Dermis microvascular lymphatic vessel endothelial cell (primary cell): Measurements from ENCODE around the gene NRDC. TPM values are rescaled to one million over a fixed set of nuclear protein-coding genes. Genes with fewer than 3 reads are reported as not detected.
"Not testable (repeated sequence)": the region's sequence is repeated elsewhere in the genome, so short reads cannot be mapped to it uniquely, and the experiment has no call there.

ENCODE experiments used
- DNase-seq, 2 donors: peaks; one replicate each; pipeline versions ENCODE4 v3.0.0 to v3.0.0-alpha.2; 2010; ENCODE audit warnings: low read depth in 2 of 2
- total RNA-seq: library from RNA; depleted of rRNA; stranded (reverse); fragments of >200 nt; gene quantifications from 2 replicates; pipeline ENCODE4 v1.2.1, GENCODE V29; 2014

NRDC gene
- total RNA-seq, 1 donor from 2014 or later = 44.2 TPM

DNA sequence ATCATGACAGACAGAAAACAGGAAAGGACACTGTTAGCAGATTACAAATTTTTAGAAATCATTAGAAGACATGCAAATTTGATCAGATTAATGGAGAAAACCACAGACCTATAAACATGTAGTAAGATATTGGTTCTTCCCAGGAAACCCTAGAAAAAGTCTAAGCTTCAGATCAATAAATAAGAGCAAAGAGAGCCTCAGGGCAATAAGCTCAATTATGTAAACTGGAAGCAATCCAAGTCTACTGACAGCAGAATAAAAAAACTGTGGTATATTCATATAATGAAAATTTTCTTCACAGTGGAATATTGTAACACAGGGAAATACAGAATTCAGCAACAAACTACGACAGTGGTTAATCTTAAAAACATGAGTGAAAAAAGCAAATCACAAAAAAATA is 36.3 kb downstream of the NRDC start:
- DNase-seq = no peak

DNA sequence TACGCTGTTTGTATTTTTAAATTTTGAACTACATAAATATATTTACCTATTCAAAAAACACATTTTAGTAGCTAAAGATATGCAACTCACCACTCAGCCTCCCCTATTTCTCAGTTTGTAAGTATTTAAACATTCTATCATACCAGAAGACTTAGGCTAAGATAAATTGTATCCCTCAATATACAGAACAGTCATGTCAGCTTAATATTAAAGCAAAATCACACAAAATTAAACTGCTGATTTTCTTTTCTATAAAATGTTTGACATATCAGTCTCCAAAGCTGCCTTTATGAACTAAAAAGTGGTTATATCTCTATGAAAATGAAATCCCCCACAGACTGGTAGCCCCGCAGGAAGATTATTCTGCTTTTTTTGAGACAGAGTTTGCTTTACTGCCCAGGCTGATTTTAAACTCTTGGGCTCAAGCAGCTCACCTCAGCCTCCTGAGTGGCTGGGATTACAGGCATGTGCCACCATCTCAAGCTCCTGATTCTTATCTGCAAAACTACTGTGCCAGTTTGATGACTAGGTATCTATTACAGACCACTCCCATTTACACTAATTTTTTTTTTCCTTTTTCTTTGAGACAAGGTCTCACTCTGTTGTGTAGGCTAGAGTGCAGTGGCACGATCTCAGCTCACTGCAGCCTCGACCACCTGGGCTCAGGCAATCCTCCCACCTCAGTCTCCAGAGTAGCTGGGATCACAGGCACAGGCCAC is 37.6 kb downstream of the NRDC start:
- DNase-seq = no peak

DNA sequence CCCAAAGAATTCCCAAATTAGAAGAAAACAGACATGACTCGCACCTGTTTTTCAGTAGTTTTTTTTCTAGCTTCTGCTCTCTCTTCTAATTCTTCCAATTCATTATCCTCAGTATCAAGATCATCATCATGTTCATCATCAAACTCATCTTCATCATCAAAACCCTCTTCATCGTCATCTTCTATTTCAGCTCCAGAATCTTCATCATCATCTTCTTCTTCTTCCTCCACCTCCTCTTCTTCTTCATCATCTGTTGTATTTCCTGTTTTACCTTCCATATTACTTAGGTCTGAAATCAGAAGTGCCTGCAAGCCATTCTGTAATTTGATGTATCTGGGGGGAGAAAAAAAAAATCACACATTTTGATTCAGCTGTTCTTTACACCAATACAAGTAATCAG is 38.3 kb downstream of the NRDC start:
- no peak for DNase-seq

- DNase-seq = no peak
Measured at GRCh38 chr1:51839094-51839493, 39.4 kb downstream of the NRDC start.

DNA sequence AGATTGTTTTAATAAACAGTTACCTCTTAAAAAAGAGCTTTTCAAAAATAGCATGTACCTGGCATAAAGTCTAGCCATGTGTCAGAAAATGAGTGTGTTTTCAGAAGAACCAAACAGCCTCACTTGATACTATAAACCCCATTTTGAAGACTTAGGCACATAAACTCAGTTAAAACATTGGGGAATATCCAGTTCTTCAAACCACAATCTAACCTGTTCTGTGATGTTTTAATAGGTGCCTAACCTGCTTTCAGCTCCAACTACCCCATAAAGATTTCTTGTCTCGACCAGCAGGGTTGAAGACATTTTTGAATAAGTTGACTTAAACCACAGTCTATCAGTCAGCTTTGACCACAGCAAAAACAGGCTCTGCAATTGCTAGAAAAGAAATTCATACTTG is 41.3 kb downstream of the NRDC start:
- no peak for DNase-seq

DNA sequence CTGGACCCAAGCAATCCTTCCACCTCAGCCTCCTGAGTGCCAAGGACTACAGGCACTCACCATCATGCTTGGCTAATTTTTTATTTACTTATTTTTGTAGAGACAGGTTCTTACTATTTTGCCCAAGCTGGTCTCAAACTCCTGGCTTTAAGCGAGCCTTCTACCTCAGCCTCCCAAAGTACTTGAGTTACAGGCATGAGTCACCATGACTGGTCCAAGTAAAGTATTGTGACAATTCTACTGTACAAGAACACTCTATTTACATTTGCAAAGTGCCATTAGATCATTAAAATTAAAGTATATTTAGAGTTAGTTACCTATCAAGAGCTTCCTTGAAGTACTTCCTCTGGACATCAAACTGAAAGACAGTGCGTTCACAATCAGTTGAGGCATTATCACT is 44.8 kb downstream of the NRDC start:
- no peak for DNase-seq

DNA sequence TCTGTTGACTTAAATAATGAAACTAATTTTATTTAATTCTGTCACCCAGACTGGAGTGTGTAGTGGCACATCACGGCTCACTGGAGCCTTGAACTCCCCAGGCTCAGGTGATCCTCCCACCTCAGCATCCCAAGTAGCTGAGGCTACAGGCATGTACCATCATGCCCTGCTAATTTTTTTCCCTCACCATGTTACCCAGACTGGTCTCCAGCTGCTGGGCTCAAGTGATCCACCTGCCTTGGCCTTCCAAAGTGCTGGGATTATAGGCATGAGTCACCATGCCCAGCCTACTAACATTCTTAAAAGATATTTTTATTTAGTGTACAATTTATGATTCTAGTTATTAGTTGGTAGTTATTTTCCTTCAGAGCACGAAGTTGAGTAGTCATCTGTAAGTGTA is 49.5 kb downstream of the NRDC start:
- no peak for DNase-seq

GRCh38 chr1:51819810-51820209 is 58.7 kb downstream of the NRDC start:
- no peak for DNase-seq

- not testable (repeated sequence) for DNase-seq
Measured at GRCh38 chr1:51819021-51819420, 59.5 kb downstream of the NRDC start.

DNA sequence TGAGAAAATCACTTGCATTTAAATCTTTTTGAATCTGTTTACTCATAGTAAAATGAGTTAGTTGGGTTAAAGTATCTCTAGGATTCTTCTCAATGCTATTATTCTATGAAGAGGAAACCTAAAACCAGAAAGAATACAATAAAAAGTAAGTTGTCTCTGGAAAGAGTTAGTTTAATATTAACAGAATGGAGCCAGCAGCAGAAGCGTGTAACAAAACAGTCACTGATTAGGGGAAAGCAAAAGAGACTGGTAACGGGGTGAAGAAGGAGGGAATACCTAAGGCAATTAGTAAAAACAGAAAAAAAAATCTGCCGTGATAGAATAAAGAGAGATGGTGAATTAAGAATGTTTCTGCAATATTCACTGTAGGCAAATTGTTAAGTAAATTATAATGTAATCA is 60.0 kb downstream of the NRDC start:
- DNase-seq = no peak

DNA sequence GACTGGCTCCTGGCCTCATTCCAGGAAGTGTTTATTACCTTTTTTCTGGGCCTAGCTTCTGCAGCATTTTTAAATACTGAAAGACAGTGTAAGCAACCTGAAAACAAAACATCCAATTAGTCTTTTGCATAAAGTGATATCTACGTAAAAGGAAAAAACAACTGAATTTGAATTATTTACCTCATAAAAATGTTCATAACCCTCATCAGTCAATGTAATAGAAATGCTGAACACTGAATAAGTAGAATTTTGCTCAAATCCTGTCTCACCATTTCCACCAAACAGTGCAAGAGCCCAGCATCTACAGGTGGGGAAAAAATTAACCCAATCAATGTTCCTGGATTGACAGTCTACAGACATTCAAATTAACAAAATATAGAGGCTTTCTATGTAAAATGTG is 64.0 kb downstream of the NRDC start:
- DNase-seq = no peak

DNA sequence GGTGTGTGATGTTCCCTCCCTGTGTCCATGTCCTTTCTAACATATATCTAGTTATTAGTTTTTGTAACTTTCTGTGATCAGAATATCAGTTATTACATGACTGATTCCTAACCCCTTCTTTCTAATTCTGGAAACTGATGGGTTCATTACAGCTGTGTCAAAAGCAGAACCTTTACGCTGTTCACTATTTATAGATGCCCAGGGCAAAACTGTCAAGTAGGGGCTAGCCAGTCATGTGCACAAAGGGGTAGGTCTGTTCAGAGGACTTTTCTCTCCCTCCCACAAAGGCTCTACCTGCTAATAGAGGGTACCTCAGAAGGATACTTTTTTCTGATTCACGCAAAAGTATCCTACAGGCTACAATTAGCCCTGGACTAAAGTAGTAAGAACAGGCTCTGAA is 79.2 kb downstream of the NRDC start:
- no peak for DNase-seq

GRCh38 chr1:51794868-51795267 is 83.7 kb downstream of the NRDC start:
- DNase-seq = no peak

- DNase-seq = no peak
Measured at GRCh38 chr1:51794260-51794659, 84.3 kb downstream of the NRDC start.

- peak in 1 of 2 donors; percentile 37 for DNase-seq
Measured at GRCh38 chr1:51792864-51793263, 85.7 kb downstream of the NRDC start.

- DNase-seq = no peak
Measured at GRCh38 chr1:51791888-51792287, 86.6 kb downstream of the NRDC start.

GRCh38 chr1:51790385-51790784 is 88.1 kb downstream of the NRDC start:
- DNase-seq = no peak

DNA sequence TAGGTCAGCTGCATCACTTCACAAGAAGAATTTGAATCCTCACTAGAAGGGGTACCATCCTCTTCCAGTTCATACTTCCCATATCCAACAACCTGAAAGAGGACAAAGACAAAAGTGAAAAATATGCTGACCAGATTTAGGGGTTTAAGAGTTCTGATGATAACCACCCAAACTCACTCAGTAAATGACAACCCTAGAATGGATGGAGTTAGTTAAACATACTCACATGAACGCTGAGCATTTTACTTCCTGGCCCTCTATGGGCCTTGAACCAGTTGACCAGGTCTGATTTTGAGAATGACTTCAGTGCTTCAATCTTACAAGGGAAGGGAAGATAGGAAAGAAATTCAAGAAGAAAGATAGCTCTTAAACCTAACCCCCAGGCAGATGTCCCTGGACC is 89.2 kb downstream of the NRDC start:
- DNase-seq = no peak

DNA sequence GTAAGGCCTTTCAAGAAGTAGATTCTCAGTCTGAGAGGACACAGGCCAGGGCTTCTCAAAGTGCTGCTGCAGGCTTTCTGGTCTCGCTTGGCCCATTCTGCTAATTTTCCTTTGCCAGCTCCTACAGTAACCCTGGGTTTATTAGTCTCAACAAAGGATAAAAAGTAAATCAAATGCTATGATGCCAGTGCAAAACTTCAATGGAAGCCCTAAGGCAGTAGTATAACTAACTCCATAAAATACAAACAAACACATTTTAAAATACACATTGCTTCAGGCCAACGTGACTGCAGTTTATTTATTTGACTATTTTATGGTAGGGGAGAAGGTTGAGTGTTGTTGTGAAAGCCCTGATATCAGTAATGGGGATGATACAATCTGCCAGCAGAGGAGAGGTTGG is 89.6 kb downstream of the NRDC start:
- DNase-seq = no peak

DNA sequence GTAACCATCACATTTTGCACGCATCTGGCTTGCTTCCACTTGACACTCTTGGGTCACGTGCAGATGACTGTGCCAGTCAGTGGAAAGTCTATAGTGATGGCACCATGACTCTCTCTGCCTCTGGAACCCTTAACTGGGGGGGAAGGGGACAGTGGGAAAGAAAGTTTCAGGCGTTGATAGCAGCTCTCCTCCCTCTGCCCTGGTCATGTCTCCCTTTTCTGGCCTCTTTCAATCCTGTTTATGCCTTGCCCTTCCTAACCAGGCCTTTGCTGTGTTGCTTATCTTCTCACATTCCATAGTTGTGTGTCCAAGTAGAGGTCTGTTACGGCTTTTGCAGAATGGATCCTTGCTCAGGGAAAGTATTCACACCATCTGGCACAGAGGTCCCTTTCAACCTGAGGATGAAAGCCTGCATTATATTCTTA is 93.5 kb downstream of the NRDC start:
- no peak for DNase-seq

- no peak for DNase-seq
Measured at GRCh38 chr1:51780927-51781326, 97.6 kb downstream of the NRDC start.

- DNase-seq = no peak
Measured at GRCh38 chr1:51776408-51776807, 102.1 kb downstream of the NRDC start.

GRCh38 chr1:51768971-51769588 is 109.4 kb downstream of the NRDC start:
- DNase-seq = peak; percentile 62 to 78

- no peak for DNase-seq
Measured at GRCh38 chr1:51761351-51761750, 117.2 kb downstream of the NRDC start.
